HG03575 (cell line): ENCODE results near the gene TPX2.

ENCODE experiments used
- ATAC-seq: cut with Tn5 transposase; IDR thresholded peaks from one replicate; pipeline ENCODE4 v1.9.1; 2021; ENCODE audit not compliant: unreplicated experiment, insufficient number of reproducible peaks, low FRiP score; ENCODE audit errors: extremely low read depth

The TPX2 gene

DNA sequence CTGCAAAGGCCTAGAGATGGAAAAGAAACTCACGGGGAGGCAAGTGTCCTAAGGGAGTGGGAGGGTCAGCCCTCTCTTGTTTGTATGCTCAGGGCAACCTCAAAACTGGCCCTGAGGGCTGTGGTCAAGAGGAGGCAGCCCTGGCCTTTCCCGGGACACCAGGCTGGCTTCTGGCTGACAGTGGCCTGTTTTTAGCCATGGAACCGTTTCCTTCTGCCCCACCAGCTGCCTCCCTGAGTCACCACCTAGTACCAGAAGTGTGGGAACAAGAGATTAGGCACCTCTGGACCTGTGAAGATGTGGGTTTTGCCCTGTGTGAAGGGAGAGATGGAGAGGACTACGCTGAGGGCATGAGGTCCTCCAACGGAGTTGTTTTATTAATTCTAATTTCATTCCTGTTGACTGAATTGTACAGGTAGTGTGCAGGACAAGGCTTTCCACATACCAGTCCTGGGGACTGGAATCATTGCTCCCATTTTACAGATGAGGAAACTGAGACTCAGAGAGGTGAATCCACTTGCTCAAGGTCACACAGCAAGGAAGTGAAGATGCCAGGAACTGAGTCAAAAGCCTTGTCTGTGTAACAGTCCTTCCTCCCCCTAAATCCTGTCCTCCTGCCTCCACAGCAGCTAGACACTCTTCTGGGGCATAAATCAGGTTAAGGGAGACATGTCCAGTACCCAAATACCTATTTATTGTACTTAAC, 100.8 kb downstream of the TPX2 start:
- no peak for ATAC-seq

DNA sequence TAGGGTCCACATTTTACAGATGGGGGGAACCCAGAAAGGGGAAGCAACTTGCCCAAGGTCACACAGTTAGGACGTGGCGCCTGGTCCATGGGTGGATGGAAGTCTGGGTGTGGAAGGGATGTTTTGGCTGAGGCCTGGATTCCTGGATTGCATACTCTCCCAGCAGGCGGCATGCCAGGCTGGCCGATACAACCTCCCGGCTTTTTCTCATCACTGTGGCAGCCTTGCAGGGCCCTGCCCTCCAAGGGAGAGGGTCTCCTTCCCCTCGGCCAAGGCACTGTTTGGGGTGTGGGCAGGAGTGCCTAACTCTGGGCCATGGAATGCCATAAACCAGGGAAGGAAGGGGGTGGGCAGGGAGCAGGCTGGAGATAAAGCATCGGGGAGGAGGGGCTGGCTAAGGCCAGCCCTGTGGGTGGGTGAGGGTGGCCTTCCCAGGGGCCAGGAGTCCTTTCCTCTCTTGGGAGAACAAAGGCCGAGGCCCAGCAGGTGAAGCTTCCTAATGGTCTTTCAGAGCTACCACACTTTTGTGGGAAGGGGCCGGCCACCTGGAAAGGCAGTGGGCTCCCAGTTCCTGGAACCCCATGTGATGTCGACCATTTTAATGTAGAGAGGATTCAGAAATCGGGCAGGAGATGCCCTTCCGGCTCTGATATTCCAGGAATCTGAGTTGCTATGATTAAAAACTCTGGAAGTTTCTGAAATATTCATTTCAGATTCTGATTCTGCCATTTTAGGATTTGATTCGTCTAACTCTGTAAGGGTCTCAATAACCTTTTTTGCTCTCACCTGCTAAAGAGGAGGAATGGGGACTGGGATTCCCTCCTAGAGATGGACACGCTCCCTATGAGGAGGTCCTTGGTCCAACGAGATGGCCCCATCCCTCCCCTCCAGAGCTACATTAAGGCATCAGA, 102.1 kb downstream of the TPX2 start:
- ATAC-seq: no peak

DNA sequence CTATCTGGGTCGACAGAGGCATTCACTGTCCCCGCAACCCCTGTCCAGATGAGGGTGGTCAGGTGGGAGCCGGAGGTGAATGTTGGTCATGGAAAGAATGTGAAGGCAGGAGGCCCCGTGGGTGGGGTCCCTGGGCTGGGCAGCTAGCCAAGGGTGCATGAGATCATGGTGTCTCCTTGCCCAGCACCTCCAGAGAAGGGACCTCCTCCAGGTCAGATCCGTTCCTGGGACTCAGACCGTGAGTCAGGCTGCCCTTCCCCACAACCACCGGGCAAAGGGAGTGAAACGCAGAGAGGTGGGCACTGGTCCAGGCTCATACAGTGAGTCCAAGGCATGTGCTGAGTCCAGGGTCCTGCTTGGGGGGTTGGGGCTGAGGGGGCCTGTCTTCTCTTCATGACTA, 102.8 kb downstream of the TPX2 start:
- no peak for ATAC-seq

DNA sequence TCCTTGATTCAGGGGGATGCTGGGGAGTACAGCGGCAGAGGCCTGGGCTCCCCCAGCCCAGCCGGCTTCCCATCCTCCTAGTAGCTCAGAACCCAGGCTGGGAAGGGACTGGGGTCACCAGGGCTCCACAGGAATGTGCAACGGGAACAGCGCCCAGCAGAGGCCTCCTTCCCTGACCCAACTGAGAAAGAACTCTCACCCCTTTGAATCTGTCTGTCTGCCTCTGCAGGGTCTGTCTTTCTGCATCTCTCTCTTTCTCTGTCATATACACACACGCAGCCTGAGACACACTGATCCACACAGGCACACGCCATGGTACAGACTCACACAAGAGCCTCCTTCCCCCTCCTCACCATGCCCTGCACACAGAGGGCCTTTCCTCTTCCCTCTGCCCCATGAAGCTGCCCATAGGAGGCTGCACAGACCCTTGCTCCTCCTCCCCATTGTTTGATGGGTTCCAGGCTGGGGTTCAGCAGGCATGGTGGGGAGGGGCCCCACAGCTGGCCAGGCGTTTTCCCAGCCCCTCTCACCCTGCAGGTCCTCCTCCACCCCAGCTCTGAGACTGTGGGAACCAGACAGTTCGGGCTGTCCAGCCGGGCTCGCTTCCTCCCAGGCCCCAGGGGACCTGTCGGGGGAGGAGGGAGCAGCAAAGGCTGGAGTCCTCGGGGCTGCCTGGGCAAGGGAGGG, 103.5 kb downstream of the TPX2 start:
- ATAC-seq: no peak

DNA sequence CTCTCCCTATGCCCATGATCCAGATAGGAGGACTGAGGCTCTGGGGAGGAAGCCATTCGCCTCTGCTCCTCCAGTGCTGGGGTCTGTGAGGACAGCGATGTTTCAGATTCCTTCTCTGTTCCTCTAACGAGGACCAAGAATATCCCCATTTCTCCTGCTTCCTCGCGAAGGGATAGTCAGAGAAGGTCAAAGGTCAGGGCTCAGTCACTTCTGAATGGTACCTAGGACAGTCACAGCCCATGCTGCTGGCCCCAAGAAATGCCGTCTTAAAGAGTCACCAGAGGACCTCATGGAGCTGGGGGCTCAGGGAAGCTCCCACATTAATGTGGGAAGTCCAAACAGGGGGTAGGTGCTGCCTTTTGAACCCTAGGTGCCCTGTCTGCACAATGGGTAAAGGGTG, 104.2 kb downstream of the TPX2 start:
- ATAC-seq: no peak

DNA sequence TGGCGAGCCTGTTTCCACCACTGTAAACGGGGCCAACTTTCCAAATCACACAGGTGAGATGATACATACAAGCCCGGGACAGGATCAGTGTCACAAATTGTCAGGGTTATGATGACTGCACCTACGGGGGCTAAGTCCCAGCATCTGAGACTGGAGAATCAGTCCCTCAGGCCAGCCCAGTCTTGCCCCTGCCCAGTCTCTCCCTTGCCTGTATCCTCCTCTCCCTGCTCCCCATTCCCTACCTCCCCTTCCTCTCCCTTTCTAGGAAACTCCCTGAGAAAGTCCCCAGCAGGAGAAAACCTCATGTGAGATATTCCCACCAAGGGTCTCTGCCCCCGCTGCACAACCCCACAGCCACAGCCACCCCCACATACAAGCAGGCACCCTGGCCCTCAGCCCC, 104.8 kb downstream of the TPX2 start:
- ATAC-seq: no peak

DNA sequence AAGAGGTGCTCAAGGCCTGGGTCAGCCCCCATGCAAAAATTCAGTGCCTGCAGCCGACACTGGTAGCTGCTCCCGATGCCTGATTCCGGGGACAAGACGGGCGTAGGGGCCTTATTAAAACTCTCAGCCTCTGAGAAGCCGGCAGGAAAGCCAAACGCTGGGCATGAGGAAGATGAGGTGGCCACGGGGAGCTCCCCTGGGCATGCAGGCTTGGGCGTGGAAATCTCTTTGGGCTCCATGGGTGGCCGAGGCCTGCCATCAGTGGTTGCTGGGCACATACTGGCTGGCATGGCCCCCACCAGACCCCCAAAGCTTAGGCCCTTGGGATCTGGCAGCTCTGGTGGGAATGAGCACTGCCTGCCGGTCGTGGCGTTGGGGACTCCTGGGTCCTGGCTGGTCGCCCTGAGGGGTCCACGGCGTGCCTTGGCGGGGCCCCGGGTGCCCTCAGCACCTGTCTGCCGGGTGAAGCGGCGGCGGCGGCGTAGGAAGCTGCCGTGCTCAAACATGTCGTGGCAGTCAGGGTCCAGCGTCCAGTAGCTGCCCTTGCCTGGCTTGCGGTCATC, 105.7 kb downstream of the TPX2 start:
- ATAC-seq: no peak

DNA sequence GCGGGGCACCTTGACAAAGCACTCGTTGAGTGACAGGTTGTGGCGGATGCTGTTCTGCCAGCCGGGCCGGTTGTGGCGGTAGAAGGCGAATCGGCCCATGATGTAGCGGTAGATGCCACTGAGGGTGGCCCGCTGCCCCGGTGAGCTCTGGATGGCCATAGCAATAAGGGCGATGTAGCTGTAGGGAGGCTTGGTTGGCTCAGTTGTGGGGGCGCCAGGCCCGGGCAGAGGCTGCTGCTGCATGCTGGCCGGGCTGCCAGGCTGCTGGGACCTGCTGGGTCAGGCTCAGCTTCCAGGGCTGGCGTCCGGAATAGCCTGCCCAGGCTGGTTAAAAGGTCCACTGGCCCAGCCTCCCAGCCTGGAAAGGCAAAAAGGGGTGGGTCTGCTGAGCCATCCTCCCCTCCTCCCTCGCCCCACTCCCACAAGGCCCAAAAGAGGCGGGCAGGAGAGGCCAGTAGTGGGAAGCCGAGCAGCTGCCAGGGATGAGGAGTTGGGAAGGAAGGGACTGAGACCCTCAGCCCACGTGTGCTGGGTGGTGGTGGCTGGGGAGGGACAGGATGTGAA, 106.3 kb downstream of the TPX2 start, which contains the start of gene FOXS1:
TSS of gene FOXS1 (minus strand) at position 305 of the 564 bp plus-strand sequence. CDS start at position 243, 62 bp downstream.
- ATAC-seq: no peak

DNA sequence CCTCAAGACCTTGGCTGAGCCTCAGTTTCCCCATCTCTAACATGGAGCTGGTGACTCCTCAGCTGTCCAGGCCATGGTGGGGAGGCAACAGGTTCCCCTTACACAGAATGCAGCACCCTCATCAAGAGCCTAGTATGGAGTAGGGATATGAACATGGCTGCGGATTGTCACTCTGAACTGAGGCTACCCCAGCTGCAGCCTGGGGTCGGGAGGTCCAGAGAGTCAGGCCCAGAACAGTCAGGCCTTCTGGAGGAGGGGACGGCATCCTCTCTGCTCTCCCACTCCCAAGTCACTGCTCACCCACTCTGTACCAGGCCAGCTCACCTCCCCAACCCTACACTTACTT, 107.7 kb downstream of the TPX2 start:
- ATAC-seq: no peak

DNA sequence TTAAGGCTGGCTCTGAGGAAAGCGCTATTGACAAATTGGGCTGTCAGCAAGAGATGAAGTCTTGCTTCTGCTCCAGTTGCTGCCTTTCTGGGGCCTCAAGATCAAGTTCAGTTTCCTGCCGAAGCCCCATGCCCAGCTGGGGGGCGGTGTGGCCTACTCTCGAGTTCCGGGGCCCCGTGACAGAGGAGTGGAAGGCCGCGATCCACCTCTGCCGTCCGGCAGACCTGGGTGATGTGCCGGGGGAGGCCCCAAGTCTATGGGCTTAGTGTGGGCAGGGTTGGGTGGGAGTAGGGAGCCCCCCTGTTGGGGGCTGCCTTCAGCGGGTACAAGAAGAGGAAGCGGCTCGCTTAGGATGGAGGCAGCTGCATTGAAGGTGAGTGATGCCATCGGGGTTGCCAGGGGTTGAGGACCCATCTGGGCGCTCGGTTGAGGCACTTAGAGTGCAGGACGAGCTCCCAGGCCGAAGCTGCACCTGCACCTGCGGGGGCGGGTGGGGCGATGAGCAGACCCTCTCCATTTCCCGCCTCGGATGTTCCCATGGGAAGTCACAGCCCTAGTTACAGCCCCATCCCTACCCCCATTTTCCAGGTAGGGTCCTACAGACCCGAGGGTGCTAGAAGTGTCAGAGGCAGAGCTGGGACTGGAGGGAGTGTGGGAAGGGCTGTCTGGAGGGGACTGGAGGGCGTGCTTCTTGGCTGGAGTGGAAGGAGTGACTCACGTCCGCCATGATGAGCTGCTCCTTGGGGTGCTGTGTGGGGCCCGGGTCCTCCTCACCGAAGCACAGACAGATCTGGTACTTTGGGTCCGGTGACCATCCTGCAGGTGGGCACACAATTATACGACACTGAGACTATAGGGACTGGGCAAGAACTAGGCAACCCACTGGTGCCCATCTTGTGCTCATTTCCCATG, 109.3 kb downstream of the TPX2 start:
- ATAC-seq: no peak

DNA sequence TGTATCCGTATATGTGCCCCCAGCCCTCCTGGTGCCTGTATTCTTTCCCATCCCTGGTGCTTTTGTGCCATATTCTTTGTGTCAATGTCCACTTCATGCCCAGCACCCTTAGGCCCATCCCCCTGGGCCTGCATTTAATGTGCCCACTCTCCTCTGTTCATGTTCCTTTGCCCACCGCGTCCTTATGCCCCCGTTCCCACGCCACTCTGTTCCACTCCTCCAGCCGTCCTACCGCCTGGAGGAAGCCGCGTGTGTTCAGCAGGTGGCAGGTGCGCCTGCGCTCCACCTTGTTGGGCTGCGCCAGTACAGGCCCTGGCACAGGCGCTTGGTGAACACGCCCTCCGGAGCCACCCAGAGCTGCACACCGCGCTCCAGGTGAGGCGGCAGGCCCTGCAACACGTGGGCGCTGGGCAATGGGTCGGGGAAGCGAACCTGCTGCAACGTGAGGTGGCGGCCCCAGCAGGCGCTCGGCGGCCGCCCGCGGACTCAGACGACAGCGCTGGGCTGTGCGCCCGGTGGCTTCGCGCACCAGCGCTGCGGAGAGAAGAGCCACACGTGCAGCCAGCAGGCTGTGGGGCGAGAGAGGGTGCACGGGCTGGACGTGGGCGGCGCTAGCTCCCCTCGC, 110.3 kb downstream of the TPX2 start:
- ATAC-seq: no peak
